Skeletal muscle tissue (tissue), 4 donors: ENCODE measurements around the gene CNTFR. TPM values are rescaled to one million over a fixed set of nuclear protein-coding genes. Genes with fewer than 3 reads are reported as not detected.
A peak's percentile ranks its signal among the peaks of the same experiment; 100 is the strongest.

Source experiments
- H3K27ac ChIP-seq: one replicate; pipeline ENCODE4 v1.7.0; 2013; ENCODE audit warnings: mild to moderate bottlenecking, low read depth, low read length, inconsistent platforms
- H3K27me3 ChIP-seq, 3 donors: one replicate each; pipeline ENCODE4 v1.7.0; 2013; ENCODE audit warnings: low read length in 3 of 3; ENCODE audit not compliant: control insufficient read depth in 3 of 3, insufficient read depth in 3 of 3
- H3K36me3 ChIP-seq, 3 donors: one replicate each; pipeline ENCODE4 v1.7.0; 2013; ENCODE audit warnings: low read length in 3 of 3; ENCODE audit not compliant: control insufficient read depth in 3 of 3, insufficient read depth in 3 of 3
- H3K4me1 ChIP-seq, 3 donors: one replicate each; pipeline ENCODE4 v1.7.0; 2013; ENCODE audit warnings: low read length in 3 of 3, mild to moderate bottlenecking in 3 of 3; ENCODE audit not compliant: control insufficient read depth in 3 of 3, insufficient read depth in 3 of 3
- H3K4me3 ChIP-seq, 3 donors: one replicate each; pipeline ENCODE4 v1.7.0; 2013; ENCODE audit warnings: low read length in 3 of 3
- H3K9ac ChIP-seq, 3 donors: one replicate each; pipeline ENCODE4 v1.7.0; 2013; ENCODE audit warnings: low read length in 3 of 3, mild to moderate bottlenecking in 3 of 3, moderate library complexity in 2 of 3, low read depth in 1 of 3
- H3K9me3 ChIP-seq, 3 donors: one replicate each; pipeline ENCODE4 v1.7.0; 2013; ENCODE audit warnings: low read length in 3 of 3; ENCODE audit not compliant: control insufficient read depth in 3 of 3
- total RNA-seq: library from RNA; depleted of rRNA; stranded (reverse); fragments of >200 nt; gene quantifications from one replicate; pipeline ENCODE4 v1.2.3, GENCODE V29; 2014
- donor health status: Osteomylitis.

CNTFR gene
- total RNA-seq, 1 donor from 2014 or later, result 3.1 TPM

- peaks cover 28 to 31% (median 30%) of the 10 kb centered on the region in 3 donors for H3K36me3 ChIP-seq
- H3K9ac ChIP-seq, result peak within 1 kb of the TSS; percentile 79 to 89 (median 79)
- H3K9me3 ChIP-seq, result no peaks in the 10 kb centered on the region
- H3K27ac ChIP-seq, result no peak within 1 kb of the TSS
- peaks cover 16 to 18% (median 16%) of the 10 kb centered on the region in 3 donors for H3K4me1 ChIP-seq
- peak within 1 kb of the TSS; percentile 80 to 92 (median 86) for H3K4me3 ChIP-seq
- H3K27me3 ChIP-seq, result peaks cover 34 to 39% (median 38%) of the 10 kb centered on the region in 3 donors
Measured at GRCh38 chr9:34620061-34620994, 30.8 kb upstream of the CNTFR start, which contains the start of gene DCTN3. Gene DCTN3, minus strand, starts transcription at chr9:34620495. Its CDS starts 31 bp downstream, at chr9:34620464.

- H3K9me3 ChIP-seq, result no peaks in the 10 kb centered on the region
- peaks cover 37 to 51% (median 50%) of the 10 kb centered on the region in 3 donors for H3K36me3 ChIP-seq
- no peak overlapping the region for H3K4me3 ChIP-seq
- peaks cover 33 to 42% (median 33%) of the 10 kb centered on the region in 3 donors for H3K4me1 ChIP-seq
- H3K27ac ChIP-seq, result no peak overlapping the region
- no peak overlapping the region for H3K9ac ChIP-seq
- H3K27me3 ChIP-seq, result no peaks in the 10 kb centered on the region
Measured at GRCh38 chr9:34615132-34615531, 25.6 kb upstream of the CNTFR start.

- Histone ChIP-seq H3K9ac (peak overlapping the region in 2 of 3 donors; percentile 95 to 98), H3K27ac (peak overlapping the region; percentile 88), H3K36me3 (peaks cover 30 to 46% (median 43%) of the 10 kb centered on the region in 3 donors), H3K9me3 (no peaks in the 10 kb centered on the region), H3K27me3 (no peaks in the 10 kb centered on the region), H3K4me3 (peak overlapping the region; percentile 72 to 93 (median 82)), H3K4me1 (peaks cover 28 to 34% (median 29%) of the 10 kb centered on the region in 3 donors)
Measured at GRCh38 chr9:34612788-34613390, 23.4 kb upstream of the CNTFR start.

GRCh38 chr9:34611811-34612787, 22.6 kb upstream of the CNTFR start, which contains the start of gene RPP25L:
Gene RPP25L, minus strand, starts transcription at chr9:34612097. Its CDS starts 801 bp downstream, at chr9:34611296.
- Histone ChIP-seq H3K36me3 (peaks cover 22 to 38% (median 35%) of the 10 kb centered on the region in 3 donors), H3K27ac (peak within 1 kb of the TSS; percentile 88)

GRCh38 chr9:34611251-34611810, 21.8 kb upstream of the CNTFR start:
- Histone ChIP-seq H3K9me3 (no peaks in the 10 kb centered on the region), H3K4me3 (peak overlapping the region; percentile 90 to 94 (median 93)), H3K36me3 (peaks cover 15 to 31% (median 27%) of the 10 kb centered on the region in 3 donors), H3K27ac (peak overlapping the region; percentile 88), H3K9ac (peak overlapping the region; percentile 93 to 98 (median 95)), H3K27me3 (no peaks in the 10 kb centered on the region), H3K4me1 (peaks cover 28 to 34% (median 29%) of the 10 kb centered on the region in 3 donors)

More at GRCh38 chr9:34611811-34612787, 22.6 kb upstream of the CNTFR start, which contains the start of gene RPP25L:
- Histone ChIP-seq H3K4me1 (peaks cover 28 to 34% (median 29%) of the 10 kb centered on the region in 3 donors), H3K4me3 (peak within 1 kb of the TSS; percentile 90 to 94 (median 93)), H3K9ac (peak within 1 kb of the TSS; percentile 93 to 98 (median 95)), H3K9me3 (no peaks in the 10 kb centered on the region), H3K27me3 (no peaks in the 10 kb centered on the region)

GRCh38 chr9:34610434-34611206, 21.1 kb upstream of the CNTFR start:
- peaks cover 28 to 34% (median 29%) of the 10 kb centered on the region in 3 donors for H3K4me1 ChIP-seq
- peak overlapping the region; percentile 90 to 94 (median 93) for H3K4me3 ChIP-seq
- no peaks in the 10 kb centered on the region for H3K9me3 ChIP-seq
- H3K27me3 ChIP-seq, result no peaks in the 10 kb centered on the region
- H3K27ac ChIP-seq, result peak overlapping the region; percentile 88
- H3K36me3 ChIP-seq, result peaks cover 8 to 25% (median 20%) of the 10 kb centered on the region in 3 donors
- H3K9ac ChIP-seq, result peak overlapping the region; percentile 93 to 98 (median 95)

- no peak overlapping the region for H3K9ac ChIP-seq
- H3K36me3 ChIP-seq, result peaks cover 0 to 4% (median 0%) of the 10 kb centered on the region in 3 donors
- H3K27ac ChIP-seq, result no peak overlapping the region
- no peaks in the 10 kb centered on the region for H3K27me3 ChIP-seq
- H3K9me3 ChIP-seq, result no peaks in the 10 kb centered on the region
- H3K4me1 ChIP-seq, result peaks cover 21 to 36% (median 27%) of the 10 kb centered on the region in 3 donors
- no peak overlapping the region for H3K4me3 ChIP-seq
Measured at GRCh38 chr9:34607331-34607730, 17.8 kb upstream of the CNTFR start.

GRCh38 chr9:34606905-34607304, 17.4 kb upstream of the CNTFR start:
- no peak overlapping the region for H3K4me3 ChIP-seq
- no peaks in the 10 kb centered on the region for H3K27me3 ChIP-seq
- H3K9me3 ChIP-seq, result no peaks in the 10 kb centered on the region
- H3K9ac ChIP-seq, result no peak overlapping the region
- H3K27ac ChIP-seq, result no peak overlapping the region
- H3K4me1 ChIP-seq, result peaks cover 18 to 33% (median 24%) of the 10 kb centered on the region in 3 donors
- peaks cover 0 to 4% (median 0%) of the 10 kb centered on the region in 3 donors for H3K36me3 ChIP-seq
